ENCODE data around the gene TMPRSS6.

DNA sequence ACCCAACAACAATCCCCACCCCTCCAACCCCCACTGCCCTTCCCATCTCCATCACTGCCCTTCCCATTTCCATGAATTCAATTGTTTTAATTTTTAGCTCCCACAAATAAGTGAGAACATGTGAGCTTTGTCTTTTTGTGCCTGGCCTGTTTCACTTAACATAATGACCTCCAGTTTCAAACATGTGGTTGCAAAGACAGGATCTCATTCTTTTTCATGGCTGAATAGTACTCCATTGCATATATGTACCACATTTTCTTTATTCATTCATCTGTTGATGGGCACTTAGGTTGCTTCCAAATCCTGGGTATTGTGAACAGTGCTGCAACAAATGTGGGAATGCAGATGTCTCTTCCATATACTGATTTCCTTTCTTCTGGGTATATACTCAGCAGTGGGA is 41.2 kb upstream of the TMPRSS6 start:
- TF ChIP-seq, protein P1, sequence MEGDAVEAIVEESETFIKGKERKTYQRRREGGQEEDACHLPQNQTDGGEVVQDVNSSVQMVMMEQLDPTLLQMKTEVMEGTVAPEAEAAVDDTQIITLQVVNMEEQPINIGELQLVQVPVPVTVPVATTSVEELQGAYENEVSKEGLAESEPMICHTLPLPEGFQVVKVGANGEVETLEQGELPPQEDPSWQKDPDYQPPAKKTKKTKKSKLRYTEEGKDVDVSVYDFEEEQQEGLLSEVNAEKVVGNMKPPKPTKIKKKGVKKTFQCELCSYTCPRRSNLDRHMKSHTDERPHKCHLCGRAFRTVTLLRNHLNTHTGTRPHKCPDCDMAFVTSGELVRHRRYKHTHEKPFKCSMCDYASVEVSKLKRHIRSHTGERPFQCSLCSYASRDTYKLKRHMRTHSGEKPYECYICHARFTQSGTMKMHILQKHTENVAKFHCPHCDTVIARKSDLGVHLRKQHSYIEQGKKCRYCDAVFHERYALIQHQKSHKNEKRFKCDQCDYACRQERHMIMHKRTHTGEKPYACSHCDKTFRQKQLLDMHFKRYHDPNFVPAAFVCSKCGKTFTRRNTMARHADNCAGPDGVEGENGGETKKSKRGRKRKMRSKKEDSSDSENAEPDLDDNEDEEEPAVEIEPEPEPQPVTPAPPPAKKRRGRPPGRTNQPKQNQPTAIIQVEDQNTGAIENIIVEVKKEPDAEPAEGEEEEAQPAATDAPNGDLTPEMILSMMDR (IDR thresholded peaks at IDR 0.05) = no peak
- no peak for TF ChIP-seq POLR2A (IDR thresholded peaks at IDR 0.05)

All from esophagus squamous epithelium (tissue), 4 donors.